Smooth muscle cell (in vitro differentiated cells): ENCODE data around the gene MNS1. TPM values are rescaled to one million over a fixed set of nuclear protein-coding genes. Genes with fewer than 3 reads are reported as not detected.

ENCODE experiments used
- DNase-seq: peaks from one replicate; lab custom pipeline; 2025; ENCODE audit not compliant: unreplicated experiment; lab: John Stamatoyannopoulos, UW
- H2AFZ ChIP-seq: fragments of 200-600 bp; sonication (generic); 2 replicates; pipeline ENCODE4 v1.6.0; 2016; ENCODE audit warnings: antibody characterized with exemption, low read depth, mild to moderate bottlenecking
- H3F3A ChIP-seq: fragments of 200-600 bp; sonication (generic); 2 replicates; pipeline ENCODE4 v1.6.0; 2017; ENCODE audit warnings: antibody characterized with exemption, low read depth
- H3K27ac ChIP-seq: fragments of 200-600 bp; sonication (generic); 2 replicates; pipeline ENCODE4 v1.5.1; 2016; ENCODE audit warnings: low read depth, mild to moderate bottlenecking
- H3K27me3 ChIP-seq: fragments of 200-600 bp; sonication (generic); 2 replicates; pipeline ENCODE4 v1.6.1; 2016; ENCODE audit warnings: low read depth, mild to moderate bottlenecking
- H3K36me3 ChIP-seq: fragments of 200-600 bp; sonication (generic); 2 replicates; pipeline ENCODE4 v1.5.1; 2016; ENCODE audit warnings: low read depth
- H3K4me1 ChIP-seq: fragments of 200-600 bp; sonication (generic); 2 replicates; pipeline ENCODE4 v1.5.1; 2016; ENCODE audit warnings: low read depth
- H3K4me2 ChIP-seq: fragments of 200-600 bp; sonication (generic); 2 replicates; pipeline ENCODE4 v1.6.0; 2016; ENCODE audit warnings: mild to moderate bottlenecking
- H3K4me3 ChIP-seq: fragments of 200-600 bp; sonication (generic); 2 replicates; pipeline ENCODE4 v1.5.1; 2016; ENCODE audit warnings: mild to moderate bottlenecking
- H3K79me2 ChIP-seq: fragments of 200-600 bp; sonication (generic); 2 replicates; pipeline ENCODE4 v1.6.0; 2016; ENCODE audit warnings: low read depth, mild to moderate bottlenecking
- H3K9ac ChIP-seq: fragments of 200-600 bp; sonication (generic); 2 replicates; pipeline ENCODE4 v1.6.0; 2016; ENCODE audit warnings: low read depth
- H3K9me3 ChIP-seq: fragments of 200-600 bp; sonication (generic); replicated peaks from 2 replicates; pipeline ENCODE4 v1.5.1; 2016; ENCODE audit warnings: low read depth
- H4K20me1 ChIP-seq: fragments of 200-600 bp; sonication (generic); 2 replicates; pipeline ENCODE4 v1.6.0; 2016; ENCODE audit warnings: low read depth
- CTCF ChIP-seq: fragments of 200-600 bp; sonication (generic); IDR thresholded peaks from 2 replicates; pipeline ENCODE4 v1.5.1; 2017; ENCODE audit warnings: borderline replicate concordance, mild to moderate bottlenecking, antibody characterized with exemption; ENCODE audit not compliant: insufficient read depth, poor library complexity, severe bottlenecking
- WGBS: methylation state at CpG from one replicate; pipeline ENCODE4 v1.1.7; 2016; ENCODE audit warnings: low lambda C conversion rate; 5-methylcytosine and 5-hydroxymethylcytosine counted together
- polyA plus RNA-seq: library from polyadenylated mRNA; unstranded; fragments of >200 nt; fragmentation: Nextera tagmentation; extraction: Ambion mirVana; gene quantifications from 2 replicates; pipeline ENCODE4 v1.2.1, GENCODE V29; 2016
- total RNA-seq: library from RNA; depleted of rRNA; stranded (reverse); fragments of >200 nt; gene quantifications from 2 replicates; pipeline ENCODE4 v1.2.3, GENCODE V29; 2014

MNS1 gene
- total RNA-seq (0.31 and 2.0 TPM in 2 replicates), polyA plus RNA-seq (1.2 and 2.3 TPM in 2 replicates)

GRCh38 chr15:56464893-56465520 lies at the start of gene MNS1:
TSS of gene MNS1 (minus strand) at chr15:56465137. CDS start at chr15:56464972, 165 bp downstream.
- no peak for TF ChIP-seq CTCF
- WGBS = 7% methylated on average over 38 of the region's 38 CpGs
- H3K9ac ChIP-seq = peak within 1 kb of the TSS; percentile 92

GRCh38 chr15:56496635-56497034 lies 31.7 kb upstream of the MNS1 start:
- H3K27me3 ChIP-seq = no peaks in the 10 kb centered on the region
- no peaks in the 10 kb centered on the region for H3K79me2 ChIP-seq
- no peaks in the 10 kb centered on the region for H3F3A ChIP-seq
- H3K36me3 ChIP-seq = no peaks in the 10 kb centered on the region
- peak; percentile 63 for TF ChIP-seq CTCF
- H3K4me2 ChIP-seq = peak overlapping the region; percentile 23
- H3K27ac ChIP-seq = no peak overlapping the region
- H2AFZ ChIP-seq = no peak overlapping the region
- H3K9ac ChIP-seq = no peak overlapping the region
- no peaks in the 10 kb centered on the region for H3K4me1 ChIP-seq
- no peak for DNase-seq
- H3K9me3 ChIP-seq = no peaks in the 10 kb centered on the region
- no peak overlapping the region for H3K4me3 ChIP-seq
- no peaks in the 10 kb centered on the region for H4K20me1 ChIP-seq
- whole genome bisulfite sequencing = 46% methylated on average over 7 of the region's 7 CpGs

More at GRCh38 chr15:56464893-56465520, at the start of gene MNS1:
- H3K79me2 ChIP-seq = no peaks in the 10 kb centered on the region
- H2AFZ ChIP-seq = peak within 1 kb of the TSS; percentile 98
- H3K4me1 ChIP-seq = peaks cover 5% of the 10 kb centered on the region
- H3K4me2 ChIP-seq = peak within 1 kb of the TSS; percentile 99
- H3K27me3 ChIP-seq = peaks cover 14% of the 10 kb centered on the region
- H3K9me3 ChIP-seq = no peaks in the 10 kb centered on the region
- no peak for DNase-seq
- H3K4me3 ChIP-seq = peak within 1 kb of the TSS; percentile 94
- H3K36me3 ChIP-seq = no peaks in the 10 kb centered on the region
- no peaks in the 10 kb centered on the region for H4K20me1 ChIP-seq
- H3K27ac ChIP-seq = no peak within 1 kb of the TSS
- no peaks in the 10 kb centered on the region for H3F3A ChIP-seq

GRCh38 chr15:56495533-56495932 lies 30.6 kb upstream of the MNS1 start:
- Histone ChIP-seq H3K4me1 (no peaks in the 10 kb centered on the region), H3K4me3 (no peak overlapping the region), H3K9me3 (no peaks in the 10 kb centered on the region), H3K79me2 (no peaks in the 10 kb centered on the region), H2AFZ (no peak overlapping the region), H3K36me3 (no peaks in the 10 kb centered on the region), H3K27ac (no peak overlapping the region), H3K27me3 (no peaks in the 10 kb centered on the region), H4K20me1 (no peaks in the 10 kb centered on the region), H3F3A (no peaks in the 10 kb centered on the region), H3K4me2 (no peak overlapping the region), H3K9ac (no peak overlapping the region)
- no peak for TF ChIP-seq CTCF
- 73% methylated on average over 3 of the region's 3 CpGs for WGBS
- no peak for DNase-seq

- no peaks in the 10 kb centered on the region for H3K36me3 ChIP-seq
- H3K4me1 ChIP-seq = no peaks in the 10 kb centered on the region
- H3K4me2 ChIP-seq = no peak overlapping the region
Observed at GRCh38 chr15:56495053-56495452, 30.1 kb upstream of the MNS1 start.

More at GRCh38 chr15:56495053-56495452, 30.1 kb upstream of the MNS1 start:
- no peak overlapping the region for H2AFZ ChIP-seq
- no peak overlapping the region for H3K27ac ChIP-seq
- no peak for TF ChIP-seq CTCF
- no peak overlapping the region for H3K4me3 ChIP-seq
- H4K20me1 ChIP-seq = no peaks in the 10 kb centered on the region
- whole genome bisulfite sequencing = 72% methylated on average over 3 of the region's 3 CpGs
- no peak for DNase-seq
- H3F3A ChIP-seq = no peaks in the 10 kb centered on the region
- no peaks in the 10 kb centered on the region for H3K79me2 ChIP-seq
- no peak overlapping the region for H3K9ac ChIP-seq
- no peaks in the 10 kb centered on the region for H3K9me3 ChIP-seq
- no peaks in the 10 kb centered on the region for H3K27me3 ChIP-seq
